Measurements from ENCODE around the gene DCC.

Gene DCC

DNA sequence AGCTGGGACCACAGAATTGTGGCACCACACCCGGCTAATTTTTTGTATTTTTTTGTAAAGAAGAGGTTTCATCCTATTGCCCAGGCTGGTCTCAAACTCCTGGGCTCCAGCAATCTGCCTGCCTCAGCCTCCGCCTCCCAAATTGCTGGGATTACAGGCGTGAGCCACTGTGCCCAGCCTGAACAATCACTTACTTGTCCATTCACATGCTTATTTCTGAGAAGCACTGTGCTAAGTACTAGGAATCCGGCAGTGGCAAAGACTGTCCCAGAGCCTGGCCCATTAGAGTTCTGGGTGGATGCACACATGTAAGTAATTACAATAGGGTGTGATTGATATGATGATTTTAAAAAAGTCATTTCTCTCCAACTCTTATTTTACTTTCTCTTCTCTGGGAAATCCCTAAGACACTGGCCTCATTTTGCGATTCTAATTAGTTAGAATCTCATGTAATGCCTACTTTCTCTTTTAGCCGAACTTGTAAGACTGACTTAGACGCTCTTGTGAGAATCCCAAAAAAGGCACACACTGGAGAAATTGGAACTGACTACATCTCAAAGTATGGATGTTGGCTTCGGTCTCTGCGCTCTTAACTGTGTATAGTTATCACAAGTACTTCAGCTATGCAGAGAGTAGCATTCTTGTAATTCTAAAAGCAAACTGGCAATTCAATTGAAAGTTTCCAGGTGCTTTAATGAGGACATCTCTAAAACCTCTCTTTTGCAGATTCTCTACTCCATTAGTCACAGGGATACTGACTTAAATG, 567.7 kb downstream of the DCC start:
- no peak overlapping the region for H3K27ac Mint-ChIP-seq
- no peaks in the 10 kb centered on the region for H3K27me3 Mint-ChIP-seq (ENCODE audit: low read depth, poor library complexity)
- H3K9me3 Mint-ChIP-seq, result no peaks in the 10 kb centered on the region
- H3K4me3 Mint-ChIP-seq, result no peak overlapping the region
- no peaks in the 10 kb centered on the region for H3K4me1 Mint-ChIP-seq
- TF ChIP-seq, protein P1, sequence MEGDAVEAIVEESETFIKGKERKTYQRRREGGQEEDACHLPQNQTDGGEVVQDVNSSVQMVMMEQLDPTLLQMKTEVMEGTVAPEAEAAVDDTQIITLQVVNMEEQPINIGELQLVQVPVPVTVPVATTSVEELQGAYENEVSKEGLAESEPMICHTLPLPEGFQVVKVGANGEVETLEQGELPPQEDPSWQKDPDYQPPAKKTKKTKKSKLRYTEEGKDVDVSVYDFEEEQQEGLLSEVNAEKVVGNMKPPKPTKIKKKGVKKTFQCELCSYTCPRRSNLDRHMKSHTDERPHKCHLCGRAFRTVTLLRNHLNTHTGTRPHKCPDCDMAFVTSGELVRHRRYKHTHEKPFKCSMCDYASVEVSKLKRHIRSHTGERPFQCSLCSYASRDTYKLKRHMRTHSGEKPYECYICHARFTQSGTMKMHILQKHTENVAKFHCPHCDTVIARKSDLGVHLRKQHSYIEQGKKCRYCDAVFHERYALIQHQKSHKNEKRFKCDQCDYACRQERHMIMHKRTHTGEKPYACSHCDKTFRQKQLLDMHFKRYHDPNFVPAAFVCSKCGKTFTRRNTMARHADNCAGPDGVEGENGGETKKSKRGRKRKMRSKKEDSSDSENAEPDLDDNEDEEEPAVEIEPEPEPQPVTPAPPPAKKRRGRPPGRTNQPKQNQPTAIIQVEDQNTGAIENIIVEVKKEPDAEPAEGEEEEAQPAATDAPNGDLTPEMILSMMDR (IDR thresholded peaks at IDR 0.05), result no peak
- no peak for DNase-seq
- H3K36me3 Mint-ChIP-seq (ENCODE audit: low read depth), result no peaks in the 10 kb centered on the region

DNA sequence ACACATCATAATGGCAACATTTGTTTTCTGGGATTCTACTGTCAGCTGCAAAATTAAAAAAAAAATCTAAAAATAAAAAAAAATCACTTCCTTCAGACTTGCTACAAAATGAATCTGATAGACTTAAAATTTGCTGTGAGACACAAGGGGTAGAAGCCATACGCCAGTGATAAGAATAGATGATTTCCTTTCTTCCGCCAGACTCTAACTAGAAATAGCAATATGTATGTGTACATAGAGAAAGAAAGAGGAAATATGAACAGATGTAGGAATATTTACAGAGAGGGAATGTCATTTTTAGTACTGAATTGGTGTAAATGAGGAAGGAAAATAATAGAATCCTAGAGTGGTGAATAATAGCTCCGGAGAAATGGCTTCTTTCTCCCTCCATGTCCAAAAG, 574.2 kb downstream of the DCC start:
- Mint-ChIP-seq H3K36me3 (ENCODE audit: low read depth) (no peaks in the 10 kb centered on the region), H3K27ac (no peak overlapping the region), H3K4me1 (no peaks in the 10 kb centered on the region), H3K9me3 (no peaks in the 10 kb centered on the region), H3K27me3 (ENCODE audit: low read depth, poor library complexity) (no peaks in the 10 kb centered on the region), H3K4me3 (no peak overlapping the region)
- no peak for DNase-seq
- TF ChIP-seq, protein P1 (IDR thresholded peaks at IDR 0.05), result no peak

DNA sequence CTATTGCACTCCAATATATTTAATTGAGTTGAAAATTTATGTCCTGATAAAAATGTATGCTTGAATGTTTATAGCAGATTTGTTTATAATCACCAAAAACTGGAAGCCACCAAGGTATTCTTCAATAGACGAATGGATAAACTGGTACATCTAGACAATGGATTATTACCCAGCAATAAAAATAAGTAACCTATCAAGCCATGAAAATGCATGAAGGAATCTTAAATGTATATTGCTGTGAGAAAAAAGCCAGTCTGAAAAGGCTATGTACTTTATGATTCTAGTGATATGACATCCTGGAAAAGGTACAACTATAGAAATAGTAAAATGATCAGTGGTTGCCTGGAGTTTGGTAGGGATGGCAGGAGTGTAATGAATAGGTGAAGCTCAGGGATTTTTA, 580.7 kb downstream of the DCC start:
- Mint-ChIP-seq H3K4me1 (no peaks in the 10 kb centered on the region), H3K36me3 (ENCODE audit: low read depth) (no peaks in the 10 kb centered on the region), H3K4me3 (no peak overlapping the region), H3K27me3 (ENCODE audit: low read depth, poor library complexity) (peaks cover 2% of the 10 kb centered on the region), H3K27ac (no peak overlapping the region), H3K9me3 (no peaks in the 10 kb centered on the region)
- TF ChIP-seq, protein P1 (IDR thresholded peaks at IDR 0.05), result no peak
- no peak for DNase-seq

DNA sequence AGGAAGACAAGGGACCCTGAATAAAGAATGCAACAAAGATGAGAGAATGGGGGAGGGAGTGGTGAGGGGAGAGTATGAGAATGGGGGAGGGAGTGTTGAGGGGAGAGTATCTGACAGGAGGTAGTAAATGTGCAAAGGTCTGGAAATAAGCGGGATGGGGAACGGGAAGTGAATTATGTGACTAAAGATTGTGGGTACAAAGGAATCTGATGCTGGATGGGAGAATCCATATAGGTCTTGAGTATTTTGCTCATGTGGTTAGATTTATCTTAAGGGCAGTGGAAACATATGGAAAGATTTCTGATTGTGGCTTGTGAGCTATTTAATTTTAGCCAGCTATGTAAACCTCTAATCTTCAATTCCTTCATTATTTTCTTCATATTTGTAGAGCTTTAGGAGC, 593.4 kb downstream of the DCC start:
- Mint-ChIP-seq H3K27ac (no peak overlapping the region), H3K27me3 (ENCODE audit: low read depth, poor library complexity) (no peaks in the 10 kb centered on the region), H3K4me1 (no peaks in the 10 kb centered on the region), H3K9me3 (no peaks in the 10 kb centered on the region), H3K36me3 (ENCODE audit: low read depth) (no peaks in the 10 kb centered on the region), H3K4me3 (no peak overlapping the region)
- TF ChIP-seq, protein P1 (IDR thresholded peaks at IDR 0.05), result no peak
- no peak for DNase-seq

DNA sequence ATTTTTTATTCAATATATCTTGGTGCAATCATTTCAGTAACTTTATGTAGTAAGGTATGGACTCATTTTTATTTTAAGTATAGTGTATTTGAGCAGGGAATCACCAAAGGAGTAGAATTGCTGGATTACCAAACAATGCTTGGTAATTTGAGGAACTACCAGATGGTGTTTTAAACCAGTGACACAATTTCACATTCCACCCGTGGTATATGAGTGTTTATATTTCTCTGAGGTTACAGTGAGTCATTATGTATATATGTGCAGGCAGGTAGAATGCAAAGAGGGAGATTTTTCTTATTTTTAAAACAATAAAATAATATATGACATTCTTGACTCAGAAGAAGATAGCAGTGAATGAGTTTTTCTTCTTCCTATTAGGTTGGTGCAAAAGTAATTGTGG, 596.9 kb downstream of the DCC start:
- Mint-ChIP-seq H3K27me3 (ENCODE audit: low read depth, poor library complexity) (no peaks in the 10 kb centered on the region), H3K9me3 (no peaks in the 10 kb centered on the region), H3K27ac (no peak overlapping the region), H3K4me1 (no peaks in the 10 kb centered on the region), H3K4me3 (no peak overlapping the region), H3K36me3 (ENCODE audit: low read depth) (no peaks in the 10 kb centered on the region)
- no peak for DNase-seq
- TF ChIP-seq, protein P1 (IDR thresholded peaks at IDR 0.05), result no peak

DNA sequence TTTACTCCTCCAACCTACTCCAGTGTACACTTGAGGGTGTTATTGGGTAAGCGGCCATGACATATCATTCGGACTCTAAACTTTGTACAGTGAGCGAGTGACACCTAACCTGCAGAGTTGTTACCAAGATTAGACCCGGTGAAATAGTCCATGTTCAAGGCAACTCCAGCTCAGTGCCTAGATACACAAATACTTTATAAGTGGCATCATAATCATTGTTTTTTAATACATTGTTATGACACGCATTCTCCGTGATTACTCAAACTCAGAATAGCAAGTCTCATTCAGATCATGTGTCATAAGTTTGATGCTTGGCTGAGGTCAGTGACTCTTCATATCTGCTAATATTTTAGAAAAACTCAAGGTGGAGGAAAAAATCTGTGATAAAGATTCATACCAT, 597.8 kb downstream of the DCC start:
- H3K4me1 Mint-ChIP-seq, result no peaks in the 10 kb centered on the region
- no peak overlapping the region for H3K27ac Mint-ChIP-seq
- no peaks in the 10 kb centered on the region for H3K9me3 Mint-ChIP-seq
- TF ChIP-seq, protein P1 (IDR thresholded peaks at IDR 0.05), result no peak
- no peaks in the 10 kb centered on the region for H3K36me3 Mint-ChIP-seq (ENCODE audit: low read depth)
- H3K4me3 Mint-ChIP-seq, result no peak overlapping the region
- DNase-seq, result no peak
- no peaks in the 10 kb centered on the region for H3K27me3 Mint-ChIP-seq (ENCODE audit: low read depth, poor library complexity)

All from nephron progenitor cell (in vitro differentiated cells).